Nucleus accumbens (tissue), 56 donors: ENCODE measurements around the gene LPAR1.
"Not testable (repeated sequence)": the region's sequence is repeated elsewhere in the genome, so short reads cannot be mapped to it uniquely, and the experiment has no call there.

Source experiments
- DNase-seq, 56 donors: peaks; one replicate each; lab custom pipeline; 2025; lab: John Stamatoyannopoulos, UW

LPAR1 gene

DNA sequence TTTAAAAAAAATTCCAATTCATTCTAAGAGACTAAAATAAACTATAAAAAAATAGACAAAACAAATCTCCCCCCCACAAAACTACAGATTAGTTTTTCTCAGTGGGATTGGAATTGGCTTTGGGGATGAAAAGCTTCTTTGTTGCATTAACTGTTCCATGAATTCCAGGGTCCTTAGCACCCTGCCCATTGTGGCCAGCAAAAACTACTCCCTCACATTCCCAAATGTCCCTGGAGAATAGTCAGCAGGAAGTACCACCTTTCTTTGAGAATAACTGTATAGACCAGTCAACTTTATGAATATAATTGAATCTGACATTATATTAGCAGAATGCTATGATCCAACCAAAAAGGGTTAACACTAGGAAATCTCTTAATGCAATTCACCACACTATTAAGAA, 147.9 kb downstream of the LPAR1 start:
- DNase-seq: no peak

GRCh38 chr9:110887276-110887675, 151.0 kb downstream of the LPAR1 start:
- DNase-seq: no peak

DNA sequence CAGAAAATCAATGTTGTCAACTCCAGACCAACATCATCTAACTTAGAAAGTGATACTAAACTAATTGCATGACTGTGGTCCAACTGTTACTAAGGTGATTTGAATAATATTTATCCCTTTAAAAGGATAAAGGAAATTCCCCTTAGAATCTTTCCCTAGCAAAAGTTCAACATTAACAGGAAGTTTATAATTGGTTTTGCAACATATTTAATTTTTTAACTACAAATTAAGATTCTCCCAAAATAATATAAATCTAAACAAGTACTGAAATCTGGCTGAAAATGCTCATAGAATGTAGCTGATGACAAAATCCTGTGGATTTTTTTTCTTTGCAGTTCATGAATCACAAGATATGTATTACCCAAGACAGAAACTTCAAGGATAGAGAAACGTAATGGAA, 151.4 kb downstream of the LPAR1 start:
- DNase-seq: no peak

GRCh38 chr9:110880189-110880588, 158.1 kb downstream of the LPAR1 start:
- no peak for DNase-seq

GRCh38 chr9:110877374-110877773, 160.9 kb downstream of the LPAR1 start:
- DNase-seq: no peak

- DNase-seq: no peak
These were observed 161.3 kb downstream of the LPAR1 start for GRCh38 chr9:110876929-110877328.

GRCh38 chr9:110874963-110875674, 163.2 kb downstream of the LPAR1 start:
- peak in 33 of 56 donors; percentile 2 to 45 (median 17) for DNase-seq

GRCh38 chr9:110872920-110873319, 165.3 kb downstream of the LPAR1 start:
- DNase-seq: no peak

DNA sequence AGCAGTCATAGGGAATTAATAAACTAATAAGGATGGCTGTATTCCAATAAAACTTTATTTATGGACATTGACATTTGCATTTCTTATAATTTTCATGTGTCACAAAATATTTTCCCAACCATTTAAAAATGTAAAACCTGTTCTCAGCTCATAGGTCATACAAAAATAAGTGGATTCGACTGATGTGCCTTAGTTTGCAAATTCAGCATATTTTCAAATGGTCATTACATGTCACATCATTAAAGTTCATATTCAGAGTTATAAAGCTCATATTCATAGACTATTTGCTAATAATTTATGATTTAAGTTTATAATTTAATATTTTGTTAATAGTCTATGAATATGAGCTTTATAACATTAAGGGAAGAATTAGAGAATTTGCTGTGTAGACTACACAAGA, 166.5 kb downstream of the LPAR1 start:
- no peak for DNase-seq

DNA sequence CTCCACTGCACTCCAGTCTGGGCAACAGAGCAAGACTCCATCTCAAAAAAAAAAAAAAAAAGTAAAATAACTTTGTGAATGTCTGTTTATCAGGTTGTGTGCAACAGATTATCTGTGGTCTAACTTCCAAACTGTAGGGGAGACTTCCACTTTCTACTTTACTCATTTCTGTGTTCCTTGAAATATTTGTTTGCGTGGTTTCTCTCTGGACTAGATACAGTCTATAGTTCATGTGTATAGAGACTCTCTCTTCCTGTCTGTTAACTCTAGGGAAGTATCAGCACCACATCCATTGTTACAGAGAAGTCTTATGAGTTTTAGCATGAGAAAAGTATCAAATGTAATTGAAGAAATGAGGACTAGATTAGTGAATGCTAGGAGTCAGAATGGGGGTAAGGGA, 168.3 kb downstream of the LPAR1 start:
- DNase-seq: no peak

GRCh38 chr9:110864011-110864410, 174.3 kb downstream of the LPAR1 start:
- DNase-seq: no peak

DNA sequence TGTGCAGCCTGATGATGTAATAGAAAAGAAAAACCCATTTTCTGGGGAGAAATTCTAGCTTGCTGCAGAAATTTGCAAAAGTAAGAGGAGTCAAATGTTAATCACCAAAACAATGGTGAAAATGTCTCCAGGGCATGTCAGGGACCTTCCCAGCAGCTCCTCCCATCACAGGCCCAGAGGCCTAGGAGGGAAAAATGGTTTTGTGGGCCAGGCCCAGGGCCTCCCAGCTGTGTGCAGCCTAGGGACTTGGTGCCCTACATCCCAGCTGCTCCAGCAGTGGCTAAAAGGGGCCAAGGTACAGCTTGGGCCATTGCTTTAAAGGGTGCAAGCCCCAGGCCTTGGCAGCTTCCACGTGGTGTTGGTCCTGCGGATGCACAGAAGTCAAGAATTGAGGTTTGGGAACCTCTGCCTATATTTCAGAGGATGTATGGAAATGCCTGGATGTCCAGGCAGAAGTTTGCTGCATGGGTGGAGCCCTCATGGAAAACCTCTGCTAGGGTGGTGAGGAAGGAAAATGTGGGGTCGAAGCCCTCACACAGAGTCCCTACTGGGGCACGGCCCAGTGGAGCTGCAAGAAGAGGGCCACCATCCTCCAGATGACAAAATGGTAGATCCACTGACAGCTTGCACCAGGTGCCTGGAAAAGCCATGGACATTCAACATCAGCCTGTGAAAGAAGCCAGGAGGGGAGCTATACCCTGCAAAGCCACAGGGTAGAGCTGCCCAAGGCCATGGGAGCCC, 176.7 kb downstream of the LPAR1 start:
- not testable (repeated sequence) for DNase-seq

- no peak for DNase-seq
These were observed 181.5 kb downstream of the LPAR1 start for GRCh38 chr9:110856772-110857171.

DNA sequence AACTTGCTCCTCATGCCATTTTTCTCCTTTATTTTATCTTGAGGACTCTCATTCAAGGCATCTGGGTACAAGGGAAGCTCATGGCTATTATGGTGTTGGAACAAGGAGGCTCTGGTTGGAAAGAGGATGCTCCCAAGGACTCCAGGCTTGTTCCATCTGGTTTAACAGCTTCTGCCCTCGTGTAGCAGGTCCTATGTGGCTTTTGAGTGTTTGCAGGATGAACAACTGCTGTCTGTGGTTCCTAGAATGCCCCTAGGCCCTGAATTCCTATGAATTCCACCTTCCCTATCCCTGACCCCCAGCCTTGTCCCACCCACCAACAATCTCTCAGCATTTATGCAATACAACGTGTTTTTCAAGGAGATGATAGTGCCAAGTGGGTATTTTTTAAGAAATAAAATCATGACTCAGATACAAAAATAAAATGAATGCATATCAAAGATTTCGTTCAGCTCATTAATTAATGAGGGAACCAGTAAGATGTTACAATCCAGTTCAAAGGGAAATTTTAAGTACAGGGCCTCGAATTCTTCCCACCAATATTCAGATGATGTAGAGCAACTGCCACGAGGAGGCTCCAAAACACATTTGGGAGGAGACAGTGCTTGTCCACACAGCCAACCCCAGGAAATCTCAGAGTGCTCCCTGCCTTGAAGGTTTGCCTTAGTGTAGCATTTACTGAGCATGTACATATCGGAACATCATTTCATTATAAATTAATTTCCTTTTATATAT, 187.7 kb downstream of the LPAR1 start:
- no peak for DNase-seq

DNA sequence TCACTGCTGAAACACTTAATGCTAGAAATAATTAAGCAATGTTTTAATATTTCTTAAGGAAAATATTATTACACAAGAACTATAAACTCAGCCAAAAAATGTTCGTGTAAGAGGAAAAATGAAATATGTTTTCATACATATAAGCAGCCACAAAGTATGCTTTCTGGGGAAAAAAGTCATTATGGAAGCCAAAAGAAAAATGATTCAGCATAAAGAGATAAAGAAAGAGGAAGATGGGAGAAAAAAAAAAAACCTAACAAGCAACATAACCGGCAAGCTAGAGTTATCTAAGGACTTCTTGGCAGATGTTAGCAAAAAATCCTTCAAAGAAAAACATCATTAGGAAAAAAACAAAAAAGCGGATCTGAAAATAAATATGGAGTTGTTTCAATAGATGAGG, 190.6 kb downstream of the LPAR1 start:
- DNase-seq: no peak

GRCh38 chr9:110846215-110846614, 192.1 kb downstream of the LPAR1 start:
- no peak for DNase-seq

GRCh38 chr9:110844121-110844520, 194.1 kb downstream of the LPAR1 start:
- DNase-seq: no peak

DNA sequence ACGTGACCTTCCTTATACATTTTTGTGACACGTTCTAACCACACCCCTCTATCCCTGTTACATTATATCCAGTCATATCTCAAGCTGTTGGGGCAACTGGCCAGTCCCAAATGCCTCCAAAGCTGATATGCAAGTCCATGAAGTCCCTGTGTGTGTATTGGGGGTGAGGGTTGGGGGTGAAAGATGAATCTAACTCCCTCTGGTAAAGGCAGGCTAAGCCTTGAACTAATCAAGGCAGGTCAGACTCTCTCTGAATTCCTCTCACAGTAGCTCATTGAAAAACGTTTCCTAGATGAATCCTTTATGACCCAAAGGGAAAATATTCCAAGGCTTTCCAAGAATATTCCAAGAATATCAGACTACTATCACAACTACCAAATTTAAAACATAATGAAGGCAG, 195.3 kb downstream of the LPAR1 start:
- no peak for DNase-seq

GRCh38 chr9:110842169-110842568, 196.1 kb downstream of the LPAR1 start:
- no peak for DNase-seq

- no peak for DNase-seq
These were observed 200.8 kb downstream of the LPAR1 start for GRCh38 chr9:110837401-110838005.

- DNase-seq: no peak
These were observed 202.4 kb downstream of the LPAR1 start for GRCh38 chr9:110835859-110836271.
